H54 (cell line): ENCODE measurements around the gene NACA2.
A peak's percentile ranks its signal among the peaks of the same experiment; 100 is the strongest.
"Not testable (repeated sequence)": the region's sequence is repeated elsewhere in the genome, so short reads cannot be mapped to it uniquely, and the experiment has no call there.

ENCODE experiments used
- DNase-seq: peaks from one replicate; pipeline ENCODE4 v3.0.0; 2011; ENCODE audit warnings: low spot score, mixed read lengths; ENCODE audit not compliant: insufficient read length
- FAIRE-seq: peaks from 3 replicates; lab custom pipeline; 2011; peaks lifted over from hg19 to GRCh38; lab: Jason Lieb, UNC
- POLR2A ChIP-seq: IDR thresholded peaks from 2 replicates; pipeline ENCODE4 v1.6.1; 2011; ENCODE audit warnings: low read depth, mild to moderate bottlenecking, low read length

Gene NACA2

DNA sequence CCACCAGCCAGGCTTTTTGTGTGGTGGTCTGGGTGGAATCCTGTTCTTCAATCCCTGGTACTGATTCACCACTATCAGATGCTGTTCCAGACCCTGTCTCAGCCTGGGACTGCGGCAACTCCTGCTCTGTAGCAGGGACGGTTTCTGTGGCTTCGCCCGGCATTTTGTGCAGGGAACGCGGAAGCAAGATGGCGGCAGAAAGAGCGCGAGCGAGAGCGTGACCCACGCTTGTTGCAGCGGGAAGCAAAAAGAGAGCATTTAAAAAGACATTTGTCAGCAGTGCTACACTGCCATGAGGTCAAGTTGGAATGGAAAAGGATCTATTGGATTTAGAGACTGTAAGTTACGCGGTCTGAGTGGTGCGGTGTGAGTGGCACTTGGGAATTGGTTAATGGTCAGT, at the start of gene NACA2:
NACA2 (minus strand) TSS at position 202 of the 400 bp plus-strand sequence; CDS start at position 163, 39 bp downstream.
- TF ChIP-seq POLR2A: no peak
- FAIRE-seq: no peak
- DNase-seq: no peak

DNA sequence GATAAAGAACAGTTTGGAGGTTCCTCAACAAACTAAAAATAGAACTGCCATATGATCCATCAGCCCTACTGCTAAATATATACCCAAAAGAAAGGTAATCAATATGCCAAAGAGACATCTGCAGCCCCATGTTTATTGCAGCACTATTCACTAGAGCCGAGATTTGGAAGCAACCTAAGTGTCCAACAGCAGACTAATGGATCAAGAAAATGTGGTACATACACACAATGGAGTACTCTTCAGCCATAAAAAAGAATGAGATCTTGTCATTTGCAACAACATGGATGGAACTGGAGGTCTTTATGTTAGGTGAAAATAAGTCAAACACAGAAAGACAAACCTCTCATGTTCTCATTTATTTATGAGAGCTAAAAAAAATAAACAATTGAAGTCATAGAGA, 48.8 kb upstream of the NACA2 start:
- DNase-seq (no peak), FAIRE-seq (peak; percentile 30)

DNA sequence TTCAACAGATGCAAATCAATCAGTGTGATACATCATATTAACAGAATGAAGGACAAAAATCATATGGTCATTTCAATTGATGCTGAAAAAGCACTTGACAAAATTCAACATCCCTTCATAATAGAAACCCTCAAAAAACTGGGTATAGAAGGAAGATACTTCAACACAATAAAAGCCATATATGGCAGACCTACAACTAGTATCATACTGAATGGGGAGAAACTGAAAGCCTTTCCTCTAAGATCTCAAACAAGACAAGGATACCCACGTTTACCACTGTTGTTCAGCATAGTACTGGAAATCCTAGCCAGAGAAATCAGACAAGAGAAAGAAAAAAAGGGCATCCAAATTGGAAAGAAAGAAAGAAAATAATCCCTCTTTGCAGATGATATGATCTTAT, 47.1 kb upstream of the NACA2 start:
- DNase-seq (no peak), FAIRE-seq (peak; percentile 41)
- TF ChIP-seq POLR2A: no peak

More for the DNA sequence above, 48.8 kb upstream of the NACA2 start:
- no peak for TF ChIP-seq POLR2A

GRCh38 chr17:61635913-61636432, 45.0 kb upstream of the NACA2 start:
- peak; percentile 99 for FAIRE-seq
- DNase-seq: no peak
- TF ChIP-seq POLR2A: no peak

DNA sequence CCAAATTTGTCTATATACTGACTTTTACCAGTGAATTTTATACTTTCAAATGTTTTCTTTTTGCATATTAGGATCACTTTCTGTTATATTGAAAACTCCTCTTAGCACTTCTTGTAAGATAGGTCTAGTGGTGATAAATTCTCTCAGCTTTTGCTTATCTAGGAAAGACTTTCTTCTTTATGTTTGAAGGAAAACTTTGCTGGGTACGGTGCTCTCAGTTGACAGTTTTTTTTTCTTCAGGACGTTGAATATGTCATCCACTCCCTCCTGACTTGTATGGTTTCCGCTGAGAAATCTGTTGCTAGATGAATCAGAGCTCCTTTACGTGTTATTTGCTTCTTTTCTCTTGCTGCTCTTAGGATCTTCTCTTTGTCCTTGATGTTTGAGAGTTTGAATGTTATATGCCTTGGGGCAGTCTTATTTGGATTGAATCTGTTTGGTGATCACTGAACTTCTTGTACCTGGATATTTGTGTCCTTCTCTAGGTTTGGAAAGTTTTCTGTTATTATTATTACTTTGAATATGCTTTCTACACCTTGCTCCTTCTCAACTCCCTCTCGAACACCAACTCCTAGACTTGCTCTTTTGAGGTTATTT, 44.0 kb upstream of the NACA2 start:
- no peak for DNase-seq
- peak; percentile 33 for FAIRE-seq
- no peak for TF ChIP-seq POLR2A

- FAIRE-seq (peak; percentile 48), DNase-seq (no peak)
- no peak for TF ChIP-seq POLR2A
Measured at GRCh38 chr17:61634011-61634539, 43.1 kb upstream of the NACA2 start.

DNA sequence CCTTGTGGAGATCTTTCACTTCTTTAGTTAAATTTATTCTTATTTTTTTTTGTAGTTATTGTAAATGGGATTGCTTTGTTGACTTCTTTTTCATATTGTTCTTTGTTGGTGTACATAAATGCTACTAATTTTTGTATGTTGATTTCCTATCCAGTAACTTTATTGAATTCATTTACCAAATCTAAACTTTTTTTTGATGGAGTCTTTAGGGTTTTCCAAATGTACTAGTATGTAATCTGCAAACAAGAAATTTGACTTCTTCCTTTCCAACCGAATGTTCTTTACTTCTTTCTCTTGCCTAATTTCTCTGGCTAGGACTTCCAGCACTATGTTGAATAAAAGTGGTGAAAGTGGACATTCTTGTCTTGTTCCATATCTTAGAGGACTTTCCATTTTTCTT, 41.8 kb upstream of the NACA2 start:
- FAIRE-seq (peak; percentile 38), DNase-seq (no peak)
- no peak for TF ChIP-seq POLR2A

DNA sequence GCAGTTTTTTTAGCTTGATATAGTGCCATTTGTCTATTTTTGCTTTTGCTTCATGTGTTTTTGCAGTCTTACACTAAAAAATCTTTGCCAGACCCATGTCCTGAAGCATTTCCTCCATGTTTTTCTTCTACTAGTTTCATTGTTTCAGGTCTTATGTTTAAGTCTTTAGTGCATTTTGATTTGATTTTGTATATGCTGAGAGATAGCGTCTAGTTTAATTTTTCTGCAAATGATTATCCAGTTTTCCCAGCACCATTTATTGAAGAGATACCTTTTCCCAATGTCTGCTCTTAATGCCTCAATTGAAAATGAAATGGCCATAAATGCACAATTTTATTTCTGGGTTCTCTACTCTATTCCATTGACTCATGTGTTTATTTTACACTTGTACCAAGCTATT, 40.8 kb upstream of the NACA2 start:
- TF ChIP-seq POLR2A: no peak
- FAIRE-seq (peak; percentile 15), DNase-seq (no peak)

GRCh38 chr17:61628158-61628557, 37.1 kb upstream of the NACA2 start:
- FAIRE-seq, DNase-seq: not testable (repeated sequence)

DNA sequence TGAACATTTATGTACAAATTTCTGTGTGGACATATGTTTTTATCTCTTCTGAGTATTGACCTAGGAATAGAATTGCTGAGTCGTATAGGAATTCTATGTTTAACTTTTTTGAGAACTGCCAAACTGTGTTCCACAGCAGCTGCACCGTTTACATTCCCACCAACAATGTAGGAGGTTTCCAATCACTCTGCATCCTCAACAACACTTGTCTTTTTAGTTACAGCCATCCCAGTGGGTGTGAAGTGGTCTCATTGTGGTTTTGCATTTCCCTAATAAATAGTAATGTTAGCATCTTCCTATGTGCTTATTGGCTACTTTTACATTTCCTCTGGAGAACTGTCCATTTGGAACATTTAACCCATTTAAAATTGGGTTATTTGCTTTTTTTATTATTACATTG, 36.6 kb upstream of the NACA2 start:
- FAIRE-seq: peak; percentile 61
- no peak for TF ChIP-seq POLR2A
- no peak for DNase-seq

GRCh38 chr17:61627125-61627524, 36.1 kb upstream of the NACA2 start:
- FAIRE-seq: no peak
- DNase-seq: no peak
- no peak for TF ChIP-seq POLR2A

- FAIRE-seq (no peak), DNase-seq (no peak)
- no peak for TF ChIP-seq POLR2A
Measured at GRCh38 chr17:61625564-61625963, 34.5 kb upstream of the NACA2 start.

DNA sequence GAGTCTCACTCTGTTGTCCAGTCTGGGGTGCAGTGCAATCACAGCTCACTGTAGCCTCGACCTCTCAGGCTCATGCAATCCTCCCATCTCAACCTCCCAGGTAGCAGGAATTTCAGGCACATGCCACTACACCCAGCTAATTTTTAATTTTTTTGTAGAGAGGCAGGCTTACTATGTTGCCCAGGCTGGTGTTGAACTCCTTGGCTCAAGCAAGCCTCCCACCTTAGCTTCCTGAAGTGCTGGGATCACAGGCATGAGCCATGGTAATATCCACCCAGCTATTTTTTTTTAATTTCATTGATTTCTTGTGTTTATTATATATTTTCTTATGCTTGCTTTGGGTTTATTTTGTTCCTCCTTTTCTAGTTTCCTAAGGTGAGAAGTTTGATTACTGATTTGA, 33.9 kb upstream of the NACA2 start:
- DNase-seq (no peak), FAIRE-seq (no peak)
- TF ChIP-seq POLR2A: no peak

GRCh38 chr17:61621317-61621716, 30.3 kb upstream of the NACA2 start:
- FAIRE-seq: no peak
- no peak for TF ChIP-seq POLR2A

GRCh38 chr17:61619953-61620352, 28.9 kb upstream of the NACA2 start:
- no peak for TF ChIP-seq POLR2A
- DNase-seq (no peak), FAIRE-seq (no peak)

More at GRCh38 chr17:61621317-61621716, 30.3 kb upstream of the NACA2 start:
- no peak for DNase-seq
